H9 (cell line): ENCODE data around the gene MED31. TPM values are rescaled to one million over a fixed set of nuclear protein-coding genes. Genes with fewer than 3 reads are reported as not detected.

ENCODE experiments used
- DNase-seq: peaks from one replicate; pipeline ENCODE4 v3.0.0-alpha.2; 2017
- H2AFZ ChIP-seq: one replicate; pipeline ENCODE4 v1.6.1; 2013; ENCODE audit warnings: mild to moderate bottlenecking, low read length, control low read depth, moderate library complexity
- H2AK5ac ChIP-seq: 2 replicates; pipeline ENCODE4 v1.6.1; 2013; ENCODE audit warnings: low read length, control low read depth, mixed read lengths; ENCODE audit not compliant: insufficient read length
- H2BK120ac ChIP-seq: one replicate; pipeline ENCODE4 v1.6.1; 2013; ENCODE audit warnings: low read depth, mild to moderate bottlenecking, low read length, control low read depth, inconsistent platforms; ENCODE audit not compliant: poor library complexity, severe bottlenecking
- H2BK12ac ChIP-seq: 2 replicates; pipeline ENCODE4 v1.6.1; 2013; ENCODE audit warnings: low read length, control low read depth, mixed read lengths, low read depth; ENCODE audit not compliant: insufficient read length
- H2BK15ac ChIP-seq: 2 replicates; pipeline ENCODE4 v1.6.1; 2013; ENCODE audit warnings: low read depth, low read length, control low read depth
- H2BK20ac ChIP-seq: one replicate; pipeline ENCODE4 v1.6.1; 2013; ENCODE audit warnings: low read depth, mild to moderate bottlenecking, low read length, control low read depth, inconsistent platforms; ENCODE audit not compliant: poor library complexity, severe bottlenecking
- H2BK5ac ChIP-seq: 2 replicates; pipeline ENCODE4 v1.6.1; 2013; ENCODE audit warnings: low read length, control low read depth, mixed read lengths; ENCODE audit not compliant: insufficient read length
- H3K14ac ChIP-seq: 2 replicates; pipeline ENCODE4 v1.6.1; 2013; ENCODE audit warnings: low read length, control low read depth; ENCODE audit not compliant: insufficient read depth
- H3K18ac ChIP-seq: 2 replicates; pipeline ENCODE4 v1.6.1; 2013; ENCODE audit warnings: low read depth, mild to moderate bottlenecking, mixed read lengths, low read length, control low read depth; ENCODE audit not compliant: insufficient read length
- H3K23ac ChIP-seq: 2 replicates; pipeline ENCODE4 v1.6.1; 2013; ENCODE audit warnings: low read length, control low read depth, mixed read lengths, low read depth; ENCODE audit not compliant: insufficient read length
- H3K23me2 ChIP-seq: 2 replicates; pipeline ENCODE4 v1.6.1; 2013; ENCODE audit warnings: low read depth, mild to moderate bottlenecking, mixed read lengths, low read length, control low read depth; ENCODE audit not compliant: insufficient read length, poor library complexity, severe bottlenecking
- H3K27ac ChIP-seq: 2 replicates; pipeline ENCODE4 v1.5.1; 2013; ENCODE audit warnings: low read length, control low read depth, mixed read lengths, low read depth; ENCODE audit not compliant: insufficient read length
- H3K27me3 ChIP-seq: 2 replicates; pipeline ENCODE4 v1.6.1; 2013; ENCODE audit warnings: low read length, control low read depth, inconsistent platforms; ENCODE audit not compliant: insufficient read depth
- H3K4ac ChIP-seq: 2 replicates; pipeline ENCODE4 v1.6.1; 2013; ENCODE audit warnings: low read depth, mild to moderate bottlenecking, control low read depth, inconsistent platforms, low read length, moderate library complexity
- H3K4me1 ChIP-seq: 2 replicates; pipeline ENCODE4 v1.6.1; 2013; ENCODE audit warnings: low read length, control low read depth, inconsistent platforms; ENCODE audit not compliant: insufficient read depth
- H3K4me2 ChIP-seq: 2 replicates; pipeline ENCODE4 v1.6.1; 2013; ENCODE audit warnings: low read length, control low read depth, mixed read lengths; ENCODE audit not compliant: insufficient read length, insufficient read depth
- H3K56ac ChIP-seq: 2 replicates; pipeline ENCODE4 v1.6.1; 2013; ENCODE audit warnings: low read depth, mild to moderate bottlenecking, mixed read lengths, low read length, control low read depth; ENCODE audit not compliant: insufficient read length
- H3K79me1 ChIP-seq: 2 replicates; pipeline ENCODE4 v1.6.1; 2013; ENCODE audit warnings: low read depth, mild to moderate bottlenecking, moderate library complexity, low read length, control low read depth, inconsistent platforms; ENCODE audit not compliant: insufficient read depth, poor library complexity, severe bottlenecking
- H3K79me2 ChIP-seq: 2 replicates; pipeline ENCODE4 v1.6.1; 2013; ENCODE audit warnings: low read length, control low read depth, inconsistent platforms; ENCODE audit not compliant: insufficient read depth
- H3K9ac ChIP-seq: 2 replicates; pipeline ENCODE4 v1.6.1; 2013; ENCODE audit warnings: low read length, control low read depth, mixed read lengths; ENCODE audit not compliant: insufficient read length; ENCODE audit errors: extremely low read depth
- H3K9me3 ChIP-seq: one replicate; pipeline ENCODE4 v1.6.1; 2013; ENCODE audit warnings: low read depth, low read length, inconsistent platforms; ENCODE audit not compliant: control insufficient read depth
- H3T11ph ChIP-seq: one replicate; pipeline ENCODE4 v1.6.1; 2013; ENCODE audit warnings: mild to moderate bottlenecking, low read length, control low read depth, inconsistent platforms
- H4K20me1 ChIP-seq: one replicate; pipeline ENCODE4 v1.6.1; 2013; ENCODE audit not compliant: control insufficient read depth, insufficient read length, insufficient read depth
- H4K5ac ChIP-seq: 2 replicates; pipeline ENCODE4 v1.6.1; 2013; ENCODE audit warnings: low read depth, mild to moderate bottlenecking, mixed read lengths, low read length, control low read depth; ENCODE audit not compliant: insufficient read length
- H4K8ac ChIP-seq: replicated peaks from 2 replicates; pipeline ENCODE4 v1.6.1; 2013; ENCODE audit warnings: low read length, control low read depth, mixed read lengths, low read depth; ENCODE audit not compliant: insufficient read length
- H4K91ac ChIP-seq: 2 replicates; pipeline ENCODE4 v1.6.1; 2013; ENCODE audit warnings: low read depth, mild to moderate bottlenecking, moderate library complexity, mixed read lengths, low read length, control low read depth; ENCODE audit not compliant: insufficient read length
- H3K27ac Mint-ChIP-seq, 3 experiments: 2 replicates in 2 of 3; 3 replicates in 1 of 3; pipeline ENCODE4 v1.8.0; 2020 to 2021; ENCODE audit warnings: mixed read lengths in 3 of 3, mild to moderate bottlenecking in 1 of 3, moderate library complexity in 1 of 3
- H3K27me3 Mint-ChIP-seq: 2 replicates; pipeline ENCODE4 v1.8.0; 2021; ENCODE audit warnings: low read depth, mild to moderate bottlenecking, moderate library complexity, mixed read lengths
- H3K36me3 Mint-ChIP-seq, 3 experiments: 2 replicates in 2 of 3; 3 replicates in 1 of 3; pipeline ENCODE4 v1.8.0; 2020 to 2021; ENCODE audit warnings: low read depth in 3 of 3, mixed read lengths in 3 of 3; ENCODE audit not compliant: insufficient read depth in 1 of 3
- H3K4me1 Mint-ChIP-seq, 2 experiments: 2 replicates each; pipeline ENCODE4 v1.8.0; 2020; ENCODE audit warnings: mixed read lengths in 2 of 2
- H3K4me3 Mint-ChIP-seq, 2 experiments: 2 replicates in 1 of 2; 3 replicates in 1 of 2; pipeline ENCODE4 v1.8.0; 2020 to 2021; ENCODE audit warnings: mild to moderate bottlenecking in 2 of 2, mixed read lengths in 2 of 2, moderate library complexity in 1 of 2
- H3K9me3 Mint-ChIP-seq, 2 experiments: 2 replicates in 1 of 2; 3 replicates in 1 of 2; pipeline ENCODE4 v1.8.0; 2020; ENCODE audit warnings: mild to moderate bottlenecking in 2 of 2, mixed read lengths in 2 of 2, moderate library complexity in 1 of 2
- WGBS: extraction: QIAGEN DNeasy Blood & Tissue Kit; methylation state at CpG from one replicate; pipeline ENCODE4 v1.1.7; 2013; ENCODE audit warnings: missing lambda C conversion rate, low lambda C conversion rate, mixed read lengths; ENCODE audit not compliant: insufficient read length; ENCODE audit errors: extremely low coverage; 5-methylcytosine and 5-hydroxymethylcytosine counted together
- total RNA-seq: library from RNA; stranded (reverse); gene quantifications from 2 replicates; pipeline ENCODE4 v1.2.1, GENCODE V29; 2021
- TF ChIP-seq, protein P1 (sequence below): fragments of 200-600 bp; sonication (generic); conservative IDR thresholded peaks from 3 replicates; pipeline ENCODE4 v1.8.0; 2021; ENCODE audit warnings: antibody characterized with exemption, mild to moderate bottlenecking

The MED31 gene
- total RNA-seq, 1 experiment from 2014 or later, result 11.8 TPM

DNA sequence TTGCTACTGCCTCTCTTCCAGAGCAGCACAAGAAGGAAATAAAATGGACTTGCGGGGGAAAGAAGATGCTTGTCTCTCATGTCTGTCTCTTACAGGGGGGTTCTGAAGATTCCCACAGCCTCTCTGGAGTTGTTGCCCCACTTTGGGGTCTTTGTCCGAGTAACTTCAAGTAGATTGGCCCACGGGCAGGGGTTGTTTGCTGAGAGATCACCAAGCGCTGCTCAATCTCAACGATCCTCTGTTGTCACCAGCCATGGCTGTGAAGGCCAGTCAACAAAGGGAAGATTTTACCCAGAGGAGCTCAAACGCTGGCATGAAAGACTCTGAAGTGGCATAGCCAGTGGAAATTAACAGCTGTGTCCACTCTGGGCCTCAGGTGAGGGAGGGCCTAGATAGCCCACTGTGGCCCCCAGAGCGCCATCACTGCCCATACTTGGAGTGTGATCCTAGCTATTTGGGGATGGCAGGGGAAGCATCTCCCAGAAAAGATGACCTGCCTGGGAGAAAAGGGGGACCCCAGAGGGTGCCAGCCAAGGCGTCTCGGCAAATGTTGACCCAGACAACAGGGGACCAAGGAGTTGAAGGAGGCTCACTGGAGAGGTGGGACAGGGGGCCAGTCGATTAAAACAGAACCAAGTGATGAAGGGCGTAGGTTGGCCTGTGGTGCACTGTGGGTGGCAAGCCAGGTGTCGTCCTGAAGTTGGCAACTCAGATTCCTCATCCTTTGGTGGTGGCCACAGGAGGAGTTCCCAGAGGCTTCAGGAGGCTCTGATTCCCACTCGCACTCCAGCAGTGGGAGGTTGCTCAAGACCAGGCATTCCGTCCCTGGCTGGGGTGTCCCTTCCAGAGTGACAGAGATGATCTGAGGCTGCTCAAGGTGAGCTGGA, 33.7 kb upstream of the MED31 start:
- Histone ChIP-seq H2AK5ac (no peak overlapping the region), H3K9ac (no peak overlapping the region), H3K4ac (no peak overlapping the region), H3K18ac (no peak overlapping the region), H3K27me3 (no peaks in the 10 kb centered on the region), H4K91ac (no peak overlapping the region), H3K79me1 (no peaks in the 10 kb centered on the region), H3K14ac (no peak overlapping the region), H2BK5ac (no peak overlapping the region), H2BK120ac (no peak overlapping the region), H3K4me2 (no peak overlapping the region), H4K8ac (no peak overlapping the region), H3K23me2 (no peaks in the 10 kb centered on the region), H4K5ac (no peak overlapping the region), H2BK15ac (no peak overlapping the region), H3K79me2 (no peaks in the 10 kb centered on the region), H3K4me1 (no peaks in the 10 kb centered on the region), H4K20me1 (no peaks in the 10 kb centered on the region), H3K27ac (no peak overlapping the region), H2BK20ac (no peak overlapping the region), H3K9me3 (no peaks in the 10 kb centered on the region), H3K23ac (no peak overlapping the region), H3T11ph (no peak overlapping the region), H2AFZ (no peak overlapping the region), H2BK12ac (no peak overlapping the region), H3K56ac (no peak overlapping the region)
- no peaks in the 10 kb centered on the region for H3K36me3 Mint-ChIP-seq
- H3K27ac Mint-ChIP-seq, result no peak overlapping the region
- no peak overlapping the region for H3K4me3 Mint-ChIP-seq
- DNase-seq, result no peak
- H3K4me1 Mint-ChIP-seq, result no peaks in the 10 kb centered on the region
- TF ChIP-seq, protein P1, sequence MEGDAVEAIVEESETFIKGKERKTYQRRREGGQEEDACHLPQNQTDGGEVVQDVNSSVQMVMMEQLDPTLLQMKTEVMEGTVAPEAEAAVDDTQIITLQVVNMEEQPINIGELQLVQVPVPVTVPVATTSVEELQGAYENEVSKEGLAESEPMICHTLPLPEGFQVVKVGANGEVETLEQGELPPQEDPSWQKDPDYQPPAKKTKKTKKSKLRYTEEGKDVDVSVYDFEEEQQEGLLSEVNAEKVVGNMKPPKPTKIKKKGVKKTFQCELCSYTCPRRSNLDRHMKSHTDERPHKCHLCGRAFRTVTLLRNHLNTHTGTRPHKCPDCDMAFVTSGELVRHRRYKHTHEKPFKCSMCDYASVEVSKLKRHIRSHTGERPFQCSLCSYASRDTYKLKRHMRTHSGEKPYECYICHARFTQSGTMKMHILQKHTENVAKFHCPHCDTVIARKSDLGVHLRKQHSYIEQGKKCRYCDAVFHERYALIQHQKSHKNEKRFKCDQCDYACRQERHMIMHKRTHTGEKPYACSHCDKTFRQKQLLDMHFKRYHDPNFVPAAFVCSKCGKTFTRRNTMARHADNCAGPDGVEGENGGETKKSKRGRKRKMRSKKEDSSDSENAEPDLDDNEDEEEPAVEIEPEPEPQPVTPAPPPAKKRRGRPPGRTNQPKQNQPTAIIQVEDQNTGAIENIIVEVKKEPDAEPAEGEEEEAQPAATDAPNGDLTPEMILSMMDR, result no peak
- peaks cover 9% of the 10 kb centered on the region for H3K27me3 Mint-ChIP-seq
- no CpG with 5 or more reads among the region's 14 CpGs for WGBS
- H3K9me3 Mint-ChIP-seq, result no peaks in the 10 kb centered on the region; a peak in 1 of 5 replicates
